OCI-LY3 (cell line): ENCODE data around the gene IER3.

Source experiments
- H2AFZ ChIP-seq: fragments of 200-600, 300-600 bp; shearing (Covaris generic); 2 replicates; pipeline ENCODE4 v1.6.0; 2014; ENCODE audit warnings: antibody characterized with exemption, low read depth, low read length
- H3K27ac ChIP-seq: fragments of 200-600, 300-600 bp; sonication (generic); 2 replicates; pipeline ENCODE4 v1.5.1; 2014; ENCODE audit warnings: mild to moderate bottlenecking, low read length, moderate library complexity, mixed read lengths
- H3K27me3 ChIP-seq: fragments of 200-600, 300-600 bp; sonication (generic); 2 replicates; pipeline ENCODE4 v1.6.1; 2014; ENCODE audit warnings: low read depth, low read length, mixed read lengths
- H3K36me3 ChIP-seq: fragments of 200-600, 300-600 bp; sonication (generic); replicated peaks from 2 replicates; pipeline ENCODE3; 2014; ENCODE audit warnings: low read depth, low read length, mixed read lengths
- H3K4me1 ChIP-seq: fragments of 300-600, 200-600 bp; sonication (generic); 2 replicates; pipeline ENCODE4 v1.6.1; 2014; ENCODE audit warnings: low read length, mixed read lengths
- H3K4me2 ChIP-seq: fragments of 200-600, 300-600 bp; sonication (generic); 2 replicates; pipeline ENCODE4 v1.6.1; 2014; ENCODE audit warnings: low read length, mixed read lengths
- H3K4me3 ChIP-seq: fragments of 300-600, 200-600 bp; sonication (generic); 2 replicates; pipeline ENCODE4 v1.5.1; 2014; ENCODE audit warnings: antibody characterized with exemption, mild to moderate bottlenecking, low read length, moderate library complexity
- H3K79me2 ChIP-seq: fragments of 300-600, 200-600 bp; shearing (Covaris generic); 2 replicates; pipeline ENCODE4 v1.6.1; 2014; ENCODE audit warnings: mild to moderate bottlenecking, low read length, mixed read lengths
- H3K9ac ChIP-seq: fragments of 300-600, 200-600 bp; shearing (Covaris generic); 2 replicates; pipeline ENCODE4 v1.6.0; 2014; ENCODE audit warnings: mild to moderate bottlenecking, low read length, moderate library complexity
- H3K9me3 ChIP-seq: fragments of 200-600, 300-600 bp; shearing (Covaris generic); 2 replicates; pipeline ENCODE4 v1.6.1; 2014; ENCODE audit warnings: low read length, mixed read lengths; ENCODE audit not compliant: insufficient read depth
- H4K20me1 ChIP-seq: fragments of 200-600, 300-600 bp; sonication (generic); 2 replicates; pipeline ENCODE4 v1.6.1; 2016; ENCODE audit warnings: low read length, mixed read lengths; ENCODE audit not compliant: insufficient read depth
- CTCF ChIP-seq: fragments of 200-600, 300-600 bp; sonication (generic); IDR thresholded peaks from 2 replicates; pipeline ENCODE4 v1.5.1; 2014; ENCODE audit warnings: antibody characterized with exemption, low read length, low read depth
- EZH2phosphoT487 ChIP-seq: fragments of 200-600 bp; shearing (Covaris generic); IDR thresholded peaks from 2 replicates; pipeline ENCODE4 v1.6.1; 2018; ENCODE audit warnings: antibody characterized with exemption, mixed run types, low read depth

The IER3 gene

GRCh38 chr6:30738532-30738931, 5.8 kb downstream of the IER3 start:
- TF ChIP-seq CTCF (no peak), EZH2phosphoT487 (no peak)
- H3K27me3 ChIP-seq = no peaks in the 10 kb centered on the region
- H3K9me3 ChIP-seq = no peaks in the 10 kb centered on the region
- H3K4me2 ChIP-seq = no peak overlapping the region
- no peak overlapping the region for H3K27ac ChIP-seq
- peaks cover 29% of the 10 kb centered on the region for H3K36me3 ChIP-seq
- H4K20me1 ChIP-seq = peaks cover 3% of the 10 kb centered on the region; the same call in 1 of the 2 replicates
- no peak overlapping the region for H2AFZ ChIP-seq
- no peak overlapping the region for H3K4me3 ChIP-seq
- H3K4me1 ChIP-seq = peaks cover 42% of the 10 kb centered on the region
- H3K9ac ChIP-seq = no peak overlapping the region
- H3K79me2 ChIP-seq = peaks cover 9% of the 10 kb centered on the region

- Histone ChIP-seq H3K4me2 (peak overlapping the region; percentile 30; the same call in 1 of the 2 replicates), H3K27me3 (no peaks in the 10 kb centered on the region), H3K4me3 (no peak overlapping the region), H4K20me1 (peaks cover 3% of the 10 kb centered on the region; the same call in 1 of the 2 replicates), H3K36me3 (peaks cover 29% of the 10 kb centered on the region), H3K4me1 (peaks cover 34% of the 10 kb centered on the region), H3K9ac (no peak overlapping the region), H2AFZ (no peak overlapping the region), H3K79me2 (no peaks in the 10 kb centered on the region), H3K9me3 (no peaks in the 10 kb centered on the region), H3K27ac (peak overlapping the region; percentile 41)
- TF ChIP-seq EZH2phosphoT487 (no peak), CTCF (no peak)
Observed at GRCh38 chr6:30735668-30736314, 8.6 kb downstream of the IER3 start.

- H3K79me2 ChIP-seq = no peaks in the 10 kb centered on the region
- H4K20me1 ChIP-seq = no peaks in the 10 kb centered on the region
- H3K36me3 ChIP-seq = peaks cover 20% of the 10 kb centered on the region
Observed at GRCh38 chr6:30732237-30732943, 12.0 kb downstream of the IER3 start.

More at GRCh38 chr6:30732237-30732943, 12.0 kb downstream of the IER3 start:
- Histone ChIP-seq H3K4me2 (no peak overlapping the region), H2AFZ (no peak overlapping the region), H3K4me3 (no peak overlapping the region), H3K27ac (no peak overlapping the region), H3K27me3 (no peaks in the 10 kb centered on the region), H3K4me1 (peaks cover 31% of the 10 kb centered on the region), H3K9me3 (no peaks in the 10 kb centered on the region), H3K9ac (no peak overlapping the region)
- no peak for TF ChIP-seq CTCF
- no peak for TF ChIP-seq EZH2phosphoT487
